Astrocyte of the hippocampus (primary cell): ENCODE data around the gene ZNF385C.
"Not testable (repeated sequence)": the region's sequence is repeated elsewhere in the genome, so short reads cannot be mapped to it uniquely, and the experiment has no call there.

Source experiments
- DNase-seq: peaks from one replicate; pipeline ENCODE4 v3.0.0; 2011; ENCODE audit warnings: low read depth, low spot score

Gene ZNF385C

GRCh38 chr17:42020845-42021244 lies 77.4 kb downstream of the ZNF385C start:
- not testable (repeated sequence) for DNase-seq

- peak; percentile 97 for DNase-seq
Observed at GRCh38 chr17:42019509-42020404, 78.5 kb downstream of the ZNF385C start, which contains the start of gene NKIRAS2. Gene NKIRAS2, plus strand, starts transcription at chr17:42020090. Its CDS starts 1,488 bp downstream, at chr17:42021578.

GRCh38 chr17:42018988-42019387 lies 79.3 kb downstream of the ZNF385C start:
- no peak for DNase-seq

- DNase-seq, result no peak
Observed at GRCh38 chr17:42018339-42018738, 79.9 kb downstream of the ZNF385C start.

GRCh38 chr17:42017866-42018200 lies 80.4 kb downstream of the ZNF385C start:
- no peak for DNase-seq

GRCh38 chr17:42016941-42017865 lies 81.1 kb downstream of the ZNF385C start, which contains the start of gene DNAJC7:
Gene DNAJC7, minus strand, starts transcription at chr17:42017439. Its CDS starts 23 bp downstream, at chr17:42017416.
- peak; percentile 97 for DNase-seq

- DNase-seq, result peak; percentile 59
Observed at GRCh38 chr17:42016411-42016831, 81.9 kb downstream of the ZNF385C start.

- DNase-seq, result not testable (repeated sequence)
Observed at GRCh38 chr17:42013740-42014139, 84.5 kb downstream of the ZNF385C start.

GRCh38 chr17:42012363-42012762 lies 85.9 kb downstream of the ZNF385C start:
- not testable (repeated sequence) for DNase-seq

GRCh38 chr17:42010898-42011516 lies 87.3 kb downstream of the ZNF385C start:
- DNase-seq, result peak; percentile 48

GRCh38 chr17:42010266-42010680 lies 88.0 kb downstream of the ZNF385C start:
- DNase-seq, result not testable (repeated sequence)

- no peak for DNase-seq
Observed at GRCh38 chr17:42009170-42009569, 89.1 kb downstream of the ZNF385C start.

GRCh38 chr17:42005166-42005565 lies 93.1 kb downstream of the ZNF385C start:
- no peak for DNase-seq

- DNase-seq, result peak; percentile 88
Observed at GRCh38 chr17:42002792-42003301, 95.4 kb downstream of the ZNF385C start.

GRCh38 chr17:42002175-42002791 lies 96.0 kb downstream of the ZNF385C start:
- DNase-seq, result no peak

GRCh38 chr17:42001729-42002128 lies 96.5 kb downstream of the ZNF385C start:
- DNase-seq, result no peak

- no peak for DNase-seq
Observed at GRCh38 chr17:42000413-42001133, 97.7 kb downstream of the ZNF385C start.

GRCh38 chr17:41998497-41998896 lies 99.8 kb downstream of the ZNF385C start:
- no peak for DNase-seq

GRCh38 chr17:41996855-41997164 lies 101.5 kb downstream of the ZNF385C start:
- DNase-seq, result no peak

GRCh38 chr17:41992576-41992975 lies 105.7 kb downstream of the ZNF385C start:
- DNase-seq, result no peak
